Measurements from ENCODE around the gene ATP8A2.

GRCh38 chr13:26021956-26022355 is 650.2 kb downstream of the ATP8A2 start:
- TF ChIP-seq, protein P1, sequence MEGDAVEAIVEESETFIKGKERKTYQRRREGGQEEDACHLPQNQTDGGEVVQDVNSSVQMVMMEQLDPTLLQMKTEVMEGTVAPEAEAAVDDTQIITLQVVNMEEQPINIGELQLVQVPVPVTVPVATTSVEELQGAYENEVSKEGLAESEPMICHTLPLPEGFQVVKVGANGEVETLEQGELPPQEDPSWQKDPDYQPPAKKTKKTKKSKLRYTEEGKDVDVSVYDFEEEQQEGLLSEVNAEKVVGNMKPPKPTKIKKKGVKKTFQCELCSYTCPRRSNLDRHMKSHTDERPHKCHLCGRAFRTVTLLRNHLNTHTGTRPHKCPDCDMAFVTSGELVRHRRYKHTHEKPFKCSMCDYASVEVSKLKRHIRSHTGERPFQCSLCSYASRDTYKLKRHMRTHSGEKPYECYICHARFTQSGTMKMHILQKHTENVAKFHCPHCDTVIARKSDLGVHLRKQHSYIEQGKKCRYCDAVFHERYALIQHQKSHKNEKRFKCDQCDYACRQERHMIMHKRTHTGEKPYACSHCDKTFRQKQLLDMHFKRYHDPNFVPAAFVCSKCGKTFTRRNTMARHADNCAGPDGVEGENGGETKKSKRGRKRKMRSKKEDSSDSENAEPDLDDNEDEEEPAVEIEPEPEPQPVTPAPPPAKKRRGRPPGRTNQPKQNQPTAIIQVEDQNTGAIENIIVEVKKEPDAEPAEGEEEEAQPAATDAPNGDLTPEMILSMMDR (IDR thresholded peaks at IDR 0.05) = no peak
- TF ChIP-seq POLR2A (IDR thresholded peaks at IDR 0.05) (no peak), POLR2AphosphoS5 (IDR thresholded peaks at IDR 0.05) (no peak), EP300 (IDR thresholded peaks at IDR 0.05) (no peak)
